Panc1 (cell line): ENCODE data around the gene DSCAM. TPM values are rescaled to one million over a fixed set of nuclear protein-coding genes. Genes with fewer than 3 reads are reported as not detected.

Experiments
- ATAC-seq: fragments of 200-7000 bp; cut with Tn5 transposase; 2 replicates; pipeline ENCODE4 v1.9.1; 2020; ENCODE audit warnings: mild to moderate bottlenecking, moderate library complexity
- BruUV-seq: library from RNA; stranded (reverse); fragments of 400-500 nt; replicated peaks from 2 replicates; lab custom pipeline; 2021; lab: Mats Ljungman, UMichigan
- CTCF ChIA-PET: fragments of 300-600 bp; sonication (Branson Sonifier 250); formaldehyde crosslinking; loops from one replicate; lab custom pipeline; 2022; ENCODE audit warnings: antibody characterized with exemption; lab: Charles Lee
- POLR2A ChIA-PET: fragments of 300-600 bp; sonication (Branson Sonifier 250); formaldehyde crosslinking; loops from one replicate; lab custom pipeline; 2022; ENCODE audit warnings: antibody characterized with exemption; lab: Charles Lee
- DNase-seq: peaks from one replicate; pipeline ENCODE4 v3.0.0-alpha.2; 2010; ENCODE audit warnings: low read depth, low spot score
- H3K27ac ChIP-seq: 2 replicates; pipeline ENCODE4 v1.5.1; 2011; ENCODE audit warnings: mild to moderate bottlenecking, low read length, inconsistent platforms
- H3K27me3 ChIP-seq: fragments of 200-500 bp; sonication (Bioruptor generic); 2 replicates; pipeline ENCODE4 v1.6.0; 2014; ENCODE audit warnings: low read length, inconsistent platforms; ENCODE audit not compliant: control insufficient read depth, insufficient read depth
- H3K36me3 ChIP-seq: fragments of 200-500 bp; sonication (Bioruptor generic); 2 replicates; pipeline ENCODE4 v1.5.1; 2014; ENCODE audit warnings: inconsistent platforms, mild to moderate bottlenecking, low read length, moderate library complexity; ENCODE audit not compliant: control insufficient read depth, insufficient read depth
- H3K4me1 ChIP-seq: 2 replicates; pipeline ENCODE4 v1.5.1; 2011; ENCODE audit warnings: inconsistent platforms, mild to moderate bottlenecking, low read length, moderate library complexity; ENCODE audit not compliant: control insufficient read depth, insufficient read depth
- H3K4me3 ChIP-seq, 2 experiments: 2 replicates each; pipeline ENCODE4 v1.5.1; 2011 to 2012; ENCODE audit warnings: low read depth in 2 of 2, low read length in 2 of 2, mild to moderate bottlenecking in 2 of 2, inconsistent platforms in 1 of 2, moderate library complexity in 1 of 2
- H3K9me3 ChIP-seq: fragments of 200-500 bp; sonication (Bioruptor generic); 2 replicates; pipeline ENCODE4 v1.5.1; 2014; ENCODE audit warnings: low read depth, mild to moderate bottlenecking, inconsistent platforms, low read length, moderate library complexity; ENCODE audit not compliant: control insufficient read depth, insufficient read depth
- POLR2AphosphoS5 ChIP-seq: IDR thresholded peaks from 2 replicates; pipeline ENCODE4 v1.6.1; 2012; ENCODE audit warnings: mild to moderate bottlenecking, low read depth, low read length, moderate library complexity
- SIN3A ChIP-seq: IDR thresholded peaks from 2 replicates; pipeline ENCODE4 v1.6.1; 2012; ENCODE audit warnings: low read depth, mild to moderate bottlenecking, low read length, moderate library complexity, borderline replicate concordance; ENCODE audit not compliant: insufficient read depth
- TCF7L2 ChIP-seq: IDR thresholded peaks from 2 replicates; pipeline ENCODE4 v1.6.1; 2011; ENCODE audit warnings: mild to moderate bottlenecking, low read depth, low read length, inconsistent platforms
- in situ Hi-C: cut with HindIII; loops from 2 replicates; pipeline ENCODE4 v1.10.0; 2016; ENCODE audit warnings: low sequenced_read_pairs, low pct_unique_long_range_greater_than_20kb
- intact Hi-C: fragments of 100-400 bp; cut with micrococcal nuclease; formaldehyde crosslinking; loops from one replicate; pipeline ENCODE4 v1.10.0; 2022; ENCODE audit not compliant: unreplicated experiment
- total RNA-seq: library from RNA; stranded (reverse); gene quantifications from one replicate; pipeline ENCODE4 v1.2.1, GENCODE V29; 2021; ENCODE audit not compliant: unreplicated experiment
- TF ChIP-seq, protein P1 (sequence below), 2 experiments: IDR thresholded peaks; 2 replicates each; pipeline ENCODE4 v1.6.1; 2011 to 2012; ENCODE audit warnings: low read depth in 2 of 2, control low read depth in 1 of 2, low read length in 1 of 2, mild to moderate bottlenecking in 1 of 2, moderate library complexity in 1 of 2; ENCODE audit not compliant: insufficient read depth in 1 of 2
- TF ChIP-seq, protein P2 (sequence below): fragments of 450-650 bp; IDR thresholded peaks from 2 replicates; pipeline ENCODE4 v1.5.1; 2017; ENCODE audit warnings: mild to moderate bottlenecking

DSCAM gene
- total RNA-seq, 1 experiment from 2014 or later: not detected

DNA sequence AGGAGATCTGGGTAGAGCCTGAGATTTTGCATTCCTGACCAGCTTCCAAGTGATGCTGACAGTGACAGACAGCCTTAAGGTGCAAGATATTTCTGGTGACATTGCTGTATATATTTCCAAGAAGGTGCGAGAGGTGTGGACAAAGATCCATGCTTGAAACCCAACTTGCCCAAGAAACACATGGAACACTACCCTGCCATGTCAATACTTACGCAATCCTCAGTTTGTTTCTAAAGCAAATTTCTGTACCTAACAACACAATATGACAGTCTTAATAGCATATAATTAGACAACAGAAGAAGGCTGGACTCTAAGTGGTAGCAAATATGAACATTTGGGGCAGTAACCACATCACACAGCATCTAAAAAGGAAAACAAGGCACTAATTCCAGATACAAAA, 260.4 kb downstream of the DSCAM start:
- intact Hi-C loops: no loop called here
- no TSS peak for BruUV-seq

DNA sequence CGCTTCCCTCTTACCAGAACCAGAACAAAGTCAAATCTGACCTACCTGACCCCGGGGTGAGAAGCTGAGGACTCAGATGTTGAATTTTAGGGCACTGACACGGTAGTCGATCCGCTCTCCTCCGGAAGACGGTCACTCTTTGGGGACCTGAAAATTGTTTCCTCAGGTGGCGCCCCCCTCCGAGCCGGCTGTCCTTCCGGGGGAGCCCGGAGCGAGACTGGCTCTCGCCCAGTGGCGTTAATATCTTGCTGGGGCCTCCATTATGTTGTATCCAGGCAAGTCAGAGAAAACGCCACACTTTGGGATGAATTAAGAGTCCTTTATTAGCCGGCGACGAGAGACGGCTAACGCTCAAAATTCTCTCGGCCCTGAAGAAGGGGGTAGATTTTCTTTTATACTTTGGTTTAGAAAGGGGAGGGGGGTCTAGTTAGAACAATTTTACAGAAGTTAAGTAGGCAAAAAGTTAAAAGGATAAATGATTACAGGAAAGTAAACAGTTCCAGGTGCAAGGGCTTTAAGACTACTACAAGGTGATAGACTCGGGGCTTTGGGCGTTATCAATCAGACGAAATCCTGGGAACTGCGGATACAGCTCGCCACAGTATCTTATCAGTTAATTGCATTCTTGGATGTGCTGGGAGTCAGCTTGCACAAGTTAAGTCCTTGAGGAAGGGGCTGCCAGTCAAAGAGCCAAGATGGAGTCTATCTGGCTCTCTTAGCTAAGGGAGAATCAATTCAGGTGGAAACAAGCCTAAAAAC, 269.5 kb downstream of the DSCAM start:
- intact Hi-C loops: no loop called here
- POLR2A ChIA-PET: no interaction called here
- BruUV-seq: no TSS peak

More for the DNA sequence above, 260.4 kb downstream of the DSCAM start:
- no peak overlapping the region for H3K27ac ChIP-seq
- TF ChIP-seq, protein P1, sequence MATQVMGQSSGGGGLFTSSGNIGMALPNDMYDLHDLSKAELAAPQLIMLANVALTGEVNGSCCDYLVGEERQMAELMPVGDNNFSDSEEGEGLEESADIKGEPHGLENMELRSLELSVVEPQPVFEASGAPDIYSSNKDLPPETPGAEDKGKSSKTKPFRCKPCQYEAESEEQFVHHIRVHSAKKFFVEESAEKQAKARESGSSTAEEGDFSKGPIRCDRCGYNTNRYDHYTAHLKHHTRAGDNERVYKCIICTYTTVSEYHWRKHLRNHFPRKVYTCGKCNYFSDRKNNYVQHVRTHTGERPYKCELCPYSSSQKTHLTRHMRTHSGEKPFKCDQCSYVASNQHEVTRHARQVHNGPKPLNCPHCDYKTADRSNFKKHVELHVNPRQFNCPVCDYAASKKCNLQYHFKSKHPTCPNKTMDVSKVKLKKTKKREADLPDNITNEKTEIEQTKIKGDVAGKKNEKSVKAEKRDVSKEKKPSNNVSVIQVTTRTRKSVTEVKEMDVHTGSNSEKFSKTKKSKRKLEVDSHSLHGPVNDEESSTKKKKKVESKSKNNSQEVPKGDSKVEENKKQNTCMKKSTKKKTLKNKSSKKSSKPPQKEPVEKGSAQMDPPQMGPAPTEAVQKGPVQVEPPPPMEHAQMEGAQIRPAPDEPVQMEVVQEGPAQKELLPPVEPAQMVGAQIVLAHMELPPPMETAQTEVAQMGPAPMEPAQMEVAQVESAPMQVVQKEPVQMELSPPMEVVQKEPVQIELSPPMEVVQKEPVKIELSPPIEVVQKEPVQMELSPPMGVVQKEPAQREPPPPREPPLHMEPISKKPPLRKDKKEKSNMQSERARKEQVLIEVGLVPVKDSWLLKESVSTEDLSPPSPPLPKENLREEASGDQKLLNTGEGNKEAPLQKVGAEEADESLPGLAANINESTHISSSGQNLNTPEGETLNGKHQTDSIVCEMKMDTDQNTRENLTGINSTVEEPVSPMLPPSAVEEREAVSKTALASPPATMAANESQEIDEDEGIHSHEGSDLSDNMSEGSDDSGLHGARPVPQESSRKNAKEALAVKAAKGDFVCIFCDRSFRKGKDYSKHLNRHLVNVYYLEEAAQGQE (IDR thresholded peaks at IDR 0.05; ENCODE audit: insufficient read depth in 1 of 2, low read depth in 2 of 2, low read length in 1 of 2): no peak
- TF ChIP-seq SIN3A: no peak
- TF ChIP-seq TCF7L2: no peak
- TF ChIP-seq POLR2AphosphoS5: no peak
- TF ChIP-seq, protein P2, sequence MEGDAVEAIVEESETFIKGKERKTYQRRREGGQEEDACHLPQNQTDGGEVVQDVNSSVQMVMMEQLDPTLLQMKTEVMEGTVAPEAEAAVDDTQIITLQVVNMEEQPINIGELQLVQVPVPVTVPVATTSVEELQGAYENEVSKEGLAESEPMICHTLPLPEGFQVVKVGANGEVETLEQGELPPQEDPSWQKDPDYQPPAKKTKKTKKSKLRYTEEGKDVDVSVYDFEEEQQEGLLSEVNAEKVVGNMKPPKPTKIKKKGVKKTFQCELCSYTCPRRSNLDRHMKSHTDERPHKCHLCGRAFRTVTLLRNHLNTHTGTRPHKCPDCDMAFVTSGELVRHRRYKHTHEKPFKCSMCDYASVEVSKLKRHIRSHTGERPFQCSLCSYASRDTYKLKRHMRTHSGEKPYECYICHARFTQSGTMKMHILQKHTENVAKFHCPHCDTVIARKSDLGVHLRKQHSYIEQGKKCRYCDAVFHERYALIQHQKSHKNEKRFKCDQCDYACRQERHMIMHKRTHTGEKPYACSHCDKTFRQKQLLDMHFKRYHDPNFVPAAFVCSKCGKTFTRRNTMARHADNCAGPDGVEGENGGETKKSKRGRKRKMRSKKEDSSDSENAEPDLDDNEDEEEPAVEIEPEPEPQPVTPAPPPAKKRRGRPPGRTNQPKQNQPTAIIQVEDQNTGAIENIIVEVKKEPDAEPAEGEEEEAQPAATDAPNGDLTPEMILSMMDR: no peak
- ATAC-seq: no peak
- DNase-seq: no peak
- no peaks in the 10 kb centered on the region for H3K27me3 ChIP-seq
- POLR2A ChIA-PET: no interaction called here
- in situ Hi-C loops: no loop called here
- no peak overlapping the region for H3K4me3 ChIP-seq
- no peaks in the 10 kb centered on the region for H3K36me3 ChIP-seq
- H3K4me1 ChIP-seq: no peaks in the 10 kb centered on the region
- H3K9me3 ChIP-seq: no peaks in the 10 kb centered on the region
- CTCF ChIA-PET: no interaction called here

More for the DNA sequence above, 269.5 kb downstream of the DSCAM start:
- Histone ChIP-seq H3K27me3 (no peaks in the 10 kb centered on the region), H3K36me3 (no peaks in the 10 kb centered on the region), H3K4me3 (no peak overlapping the region), H3K27ac (no peak overlapping the region), H3K4me1 (no peaks in the 10 kb centered on the region), H3K9me3 (no peaks in the 10 kb centered on the region)
- TF ChIP-seq, protein P2: no peak
- TF ChIP-seq, protein P1 (IDR thresholded peaks at IDR 0.05; ENCODE audit: insufficient read depth in 1 of 2, low read depth in 2 of 2, low read length in 1 of 2): no peak
- TF ChIP-seq TCF7L2 (no peak), POLR2AphosphoS5 (no peak), SIN3A (no peak)
- no peak for ATAC-seq
- no peak for DNase-seq
- in situ Hi-C loops: no loop called here
- CTCF ChIA-PET: no interaction called here
